GM12875 (cell line): ENCODE data around the gene RAP1A.

ENCODE experiments used
- H3K4me3 ChIP-seq: one replicate; pipeline ENCODE4 v1.5.1; 2011; ENCODE audit warnings: low read depth, low read length, control low read depth
- CTCF ChIP-seq: IDR thresholded peaks from 2 replicates; pipeline ENCODE4 v1.5.1; 2011; ENCODE audit warnings: low read depth, mild to moderate bottlenecking, control low read depth, inconsistent platforms, low read length, moderate library complexity, borderline replicate concordance; ENCODE audit not compliant: insufficient read depth

The RAP1A gene

GRCh38 chr1:111751906-111752575 lies 132.5 kb downstream of the RAP1A start:
- TF ChIP-seq CTCF: no peak
- H3K4me3 ChIP-seq: no peak overlapping the region

- no peak for TF ChIP-seq CTCF
- H3K4me3 ChIP-seq: peak overlapping the region; percentile 98
These were observed 135.4 kb downstream of the RAP1A start for GRCh38 chr1:111754984-111755330.

GRCh38 chr1:111755331-111756123 lies 135.9 kb downstream of the RAP1A start, which contains the start of gene DDX20:
DDX20 (plus strand) TSS chr1:111755901; CDS start chr1:111755925, 24 bp downstream.
- peak; percentile 92 for TF ChIP-seq CTCF
- peak within 1 kb of the TSS; percentile 98 for H3K4me3 ChIP-seq

- peak overlapping the region; percentile 98 for H3K4me3 ChIP-seq
- TF ChIP-seq CTCF: no peak
These were observed 136.5 kb downstream of the RAP1A start for GRCh38 chr1:111756124-111756513.

GRCh38 chr1:111758373-111758772 lies 138.8 kb downstream of the RAP1A start:
- no peak for TF ChIP-seq CTCF
- no peak overlapping the region for H3K4me3 ChIP-seq

- no peak for TF ChIP-seq CTCF
These were observed 142.1 kb downstream of the RAP1A start for GRCh38 chr1:111761717-111762116.

GRCh38 chr1:111762332-111762731 lies 142.7 kb downstream of the RAP1A start:
- TF ChIP-seq CTCF: no peak
- no peak overlapping the region for H3K4me3 ChIP-seq

More at GRCh38 chr1:111761717-111762116, 142.1 kb downstream of the RAP1A start:
- no peak overlapping the region for H3K4me3 ChIP-seq
